Astrocyte (in vitro differentiated cells and primary cell): ENCODE data around the gene EPRS1. TPM values are rescaled to one million over a fixed set of nuclear protein-coding genes. Genes with fewer than 3 reads are reported as not detected.

ENCODE experiments used
- DNase-seq: peaks from one replicate; pipeline ENCODE4 v3.0.0-alpha.2; 2010; ENCODE audit warnings: low read depth
- FAIRE-seq: peaks from 2 replicates; lab custom pipeline; 2011; peaks lifted over from hg19 to GRCh38; lab: Jason Lieb, UNC
- H2AFZ ChIP-seq: 2 replicates; pipeline ENCODE4 v1.6.0; 2012; ENCODE audit warnings: low read depth, low read length, inconsistent platforms
- H3K27ac ChIP-seq: 2 replicates; pipeline ENCODE4 v1.5.1; 2011; ENCODE audit warnings: low read depth, low read length, inconsistent platforms
- H3K27me3 ChIP-seq: 2 replicates; pipeline ENCODE4 v1.6.0; 2011; ENCODE audit warnings: low read length, inconsistent platforms; ENCODE audit not compliant: insufficient read depth
- H3K36me3 ChIP-seq: 2 replicates; pipeline ENCODE4 v1.5.1; 2011; ENCODE audit warnings: low read length, inconsistent platforms; ENCODE audit not compliant: insufficient read depth
- H3K4me1 ChIP-seq: 2 replicates; pipeline ENCODE4 v1.5.1; 2011; ENCODE audit warnings: low read length, inconsistent platforms; ENCODE audit not compliant: insufficient read depth
- H3K4me2 ChIP-seq: 2 replicates; pipeline ENCODE4 v1.6.0; 2012; ENCODE audit warnings: low read length, inconsistent platforms
- H3K4me3 ChIP-seq: 2 replicates; pipeline ENCODE4 v1.5.1; 2011; ENCODE audit warnings: low read depth, mild to moderate bottlenecking, low read length, inconsistent platforms; ENCODE audit not compliant: insufficient read depth
- H3K79me2 ChIP-seq: 2 replicates; pipeline ENCODE4 v1.6.0; 2012; ENCODE audit warnings: mild to moderate bottlenecking, low read length, inconsistent platforms; ENCODE audit not compliant: insufficient read depth
- H3K9ac ChIP-seq: 2 replicates; pipeline ENCODE4 v1.6.0; 2012; ENCODE audit warnings: mild to moderate bottlenecking, low read length, inconsistent platforms
- H3K9me3 ChIP-seq: 2 replicates; pipeline ENCODE4 v1.5.1; 2012; ENCODE audit warnings: low read depth, mild to moderate bottlenecking, low read length, inconsistent platforms; ENCODE audit not compliant: insufficient read depth
- H4K20me1 ChIP-seq: 2 replicates; pipeline ENCODE4 v1.6.0; 2012; ENCODE audit warnings: low read length, inconsistent platforms; ENCODE audit not compliant: insufficient read depth
- H3K27ac Mint-ChIP-seq: one replicate; pipeline ENCODE4 v1.8.0; 2021; ENCODE audit warnings: mild to moderate bottlenecking, mixed read lengths; ENCODE audit not compliant: unreplicated experiment
- H3K27me3 Mint-ChIP-seq: one replicate; pipeline ENCODE4 v1.8.0; 2021; ENCODE audit warnings: low read depth, mixed read lengths; ENCODE audit not compliant: unreplicated experiment
- H3K36me3 Mint-ChIP-seq: one replicate; pipeline ENCODE4 v1.8.0; 2021; ENCODE audit warnings: low read depth, mixed read lengths; ENCODE audit not compliant: unreplicated experiment
- H3K4me1 Mint-ChIP-seq: one replicate; pipeline ENCODE4 v1.8.0; 2021; ENCODE audit warnings: low read depth, mixed read lengths; ENCODE audit not compliant: unreplicated experiment
- H3K4me3 Mint-ChIP-seq: one replicate; pipeline ENCODE4 v1.8.0; 2021; ENCODE audit warnings: mild to moderate bottlenecking, moderate library complexity, mixed read lengths; ENCODE audit not compliant: unreplicated experiment
- H3K9me3 Mint-ChIP-seq: one replicate; pipeline ENCODE4 v1.8.0; 2021; ENCODE audit warnings: mild to moderate bottlenecking, mixed read lengths; ENCODE audit not compliant: unreplicated experiment
- CTCF ChIP-seq: IDR thresholded peaks from 2 replicates; pipeline ENCODE4 v1.5.1; 2011; ENCODE audit warnings: low read depth, mild to moderate bottlenecking, inconsistent platforms, low read length, moderate library complexity; ENCODE audit not compliant: insufficient read depth
- EZH2 ChIP-seq: IDR thresholded peaks from 2 replicates; pipeline ENCODE4 v1.6.1; 2012; ENCODE audit warnings: mild to moderate bottlenecking, low read length, inconsistent platforms; ENCODE audit not compliant: insufficient read depth
- total RNA-seq: library from RNA; stranded (reverse); gene quantifications from 2 replicates; pipeline ENCODE4 v1.2.1, GENCODE V29; 2021

Gene EPRS1
- total RNA-seq, 1 donor from 2014 or later, result 159 TPM

- DNase-seq (no peak), FAIRE-seq (no peak)
- no peak overlapping the region for H3K27ac Mint-ChIP-seq
- Histone ChIP-seq H3K27me3 (no peaks in the 10 kb centered on the region), H4K20me1 (peaks cover 4% of the 10 kb centered on the region), H3K4me1 (peaks cover 11% of the 10 kb centered on the region), H3K9ac (no peak overlapping the region), H3K9me3 (no peaks in the 10 kb centered on the region), H2AFZ (no peak overlapping the region), H3K79me2 (no peaks in the 10 kb centered on the region), H3K4me2 (no peak overlapping the region), H3K27ac (no peak overlapping the region), H3K36me3 (peaks cover 36% of the 10 kb centered on the region), H3K4me3 (no peak overlapping the region)
- H3K27me3 Mint-ChIP-seq, result no peaks in the 10 kb centered on the region
- H3K4me3 Mint-ChIP-seq, result no peak overlapping the region
- H3K4me1 Mint-ChIP-seq, result peaks cover 12% of the 10 kb centered on the region
- peaks cover 15% of the 10 kb centered on the region for H3K36me3 Mint-ChIP-seq
- no peaks in the 10 kb centered on the region for H3K9me3 Mint-ChIP-seq
- TF ChIP-seq EZH2 (no peak), CTCF (no peak)
Measured at GRCh38 chr1:220003015-220003414, 43.3 kb downstream of the EPRS1 start.

- H3K4me3 ChIP-seq, result no peak overlapping the region
Measured at GRCh38 chr1:220001095-220001501, 45.2 kb downstream of the EPRS1 start.

More at GRCh38 chr1:220001095-220001501, 45.2 kb downstream of the EPRS1 start:
- H3K9ac ChIP-seq, result peak overlapping the region; percentile 17
- no peaks in the 10 kb centered on the region for H3K9me3 ChIP-seq
- H3K27me3 ChIP-seq, result no peaks in the 10 kb centered on the region
- no peak overlapping the region for H2AFZ ChIP-seq
- Mint-ChIP-seq H3K27ac (peak overlapping the region; percentile 14), H3K27me3 (no peaks in the 10 kb centered on the region), H3K9me3 (no peaks in the 10 kb centered on the region), H3K36me3 (peaks cover 11% of the 10 kb centered on the region), H3K4me1 (peaks cover 4% of the 10 kb centered on the region), H3K4me3 (no peak overlapping the region)
- peaks cover 45% of the 10 kb centered on the region for H3K36me3 ChIP-seq
- H4K20me1 ChIP-seq, result peaks cover 4% of the 10 kb centered on the region
- TF ChIP-seq EZH2, result no peak
- no peak for TF ChIP-seq CTCF
- H3K27ac ChIP-seq, result peak overlapping the region; percentile 48
- DNase-seq, result peak; percentile 52
- peak overlapping the region; percentile 45 for H3K4me2 ChIP-seq
- peak; percentile 29 for FAIRE-seq
- no peaks in the 10 kb centered on the region for H3K79me2 ChIP-seq
- peaks cover 11% of the 10 kb centered on the region for H3K4me1 ChIP-seq
